Measurements from ENCODE around the gene GOPC.
A peak's percentile ranks its signal among the peaks of the same experiment; 100 is the strongest.
"Not testable (repeated sequence)": the region's sequence is repeated elsewhere in the genome, so short reads cannot be mapped to it uniquely, and the experiment has no call there.

Gene GOPC

GRCh38 chr6:117548797-117549301 is 53.5 kb downstream of the GOPC start:
- DNase-seq, result peak; percentile 23

GRCh38 chr6:117547688-117548621 is 54.4 kb downstream of the GOPC start:
- DNase-seq, result peak; percentile 83

- no peak for DNase-seq
Measured at GRCh38 chr6:117546674-117547073, 55.6 kb downstream of the GOPC start.

GRCh38 chr6:117545161-117545595 is 57.1 kb downstream of the GOPC start:
- no peak for DNase-seq

- peak; percentile 41 for DNase-seq
Measured at GRCh38 chr6:117544716-117545115, 57.6 kb downstream of the GOPC start.

- DNase-seq, result no peak
Measured at GRCh38 chr6:117542493-117542892, 59.8 kb downstream of the GOPC start.

GRCh38 chr6:117540670-117541069 is 61.6 kb downstream of the GOPC start:
- DNase-seq, result no peak

GRCh38 chr6:117538615-117539014 is 63.7 kb downstream of the GOPC start:
- no peak for DNase-seq

GRCh38 chr6:117536317-117536716 is 66.0 kb downstream of the GOPC start:
- DNase-seq, result no peak

GRCh38 chr6:117534974-117535373 is 67.3 kb downstream of the GOPC start:
- no peak for DNase-seq

- DNase-seq, result no peak
Measured at GRCh38 chr6:117533775-117534174, 68.5 kb downstream of the GOPC start.

GRCh38 chr6:117531809-117532725 is 70.2 kb downstream of the GOPC start:
- no peak for DNase-seq

- no peak for DNase-seq
Measured at GRCh38 chr6:117531346-117531745, 71.0 kb downstream of the GOPC start.

- DNase-seq, result no peak
Measured at GRCh38 chr6:117530467-117531242, 71.7 kb downstream of the GOPC start.

- DNase-seq, result no peak
Measured at GRCh38 chr6:117525607-117526006, 76.7 kb downstream of the GOPC start.

GRCh38 chr6:117521791-117522502 is 80.4 kb downstream of the GOPC start:
- DNase-seq, result no peak

GRCh38 chr6:117520603-117521395 is 81.5 kb downstream of the GOPC start:
- no peak for DNase-seq

- DNase-seq, result no peak
Measured at GRCh38 chr6:117518870-117519269, 83.4 kb downstream of the GOPC start.

GRCh38 chr6:117517995-117518394 is 84.3 kb downstream of the GOPC start:
- not testable (repeated sequence) for DNase-seq

- DNase-seq, result no peak
Measured at GRCh38 chr6:117515326-117515725, 87.0 kb downstream of the GOPC start.

- no peak for DNase-seq
Measured at GRCh38 chr6:117514655-117515054, 87.7 kb downstream of the GOPC start.

Measured in hematopoietic multipotent progenitor cell treated with erythropoietin and hydrocortisone succinate and interleukin-3 and kit ligand, for 4 days (in vitro differentiated cells).